HPDE6-E6E7 (cell line): ENCODE results near the gene NAPG.
"Not testable (repeated sequence)": the region's sequence is repeated elsewhere in the genome, so short reads cannot be mapped to it uniquely, and the experiment has no call there.

ENCODE experiments used
- DNase-seq: peaks from one replicate; pipeline ENCODE4 v3.0.0; 2011; ENCODE audit warnings: missing footprints; ENCODE audit errors: extremely low spot score

NAPG gene

DNA sequence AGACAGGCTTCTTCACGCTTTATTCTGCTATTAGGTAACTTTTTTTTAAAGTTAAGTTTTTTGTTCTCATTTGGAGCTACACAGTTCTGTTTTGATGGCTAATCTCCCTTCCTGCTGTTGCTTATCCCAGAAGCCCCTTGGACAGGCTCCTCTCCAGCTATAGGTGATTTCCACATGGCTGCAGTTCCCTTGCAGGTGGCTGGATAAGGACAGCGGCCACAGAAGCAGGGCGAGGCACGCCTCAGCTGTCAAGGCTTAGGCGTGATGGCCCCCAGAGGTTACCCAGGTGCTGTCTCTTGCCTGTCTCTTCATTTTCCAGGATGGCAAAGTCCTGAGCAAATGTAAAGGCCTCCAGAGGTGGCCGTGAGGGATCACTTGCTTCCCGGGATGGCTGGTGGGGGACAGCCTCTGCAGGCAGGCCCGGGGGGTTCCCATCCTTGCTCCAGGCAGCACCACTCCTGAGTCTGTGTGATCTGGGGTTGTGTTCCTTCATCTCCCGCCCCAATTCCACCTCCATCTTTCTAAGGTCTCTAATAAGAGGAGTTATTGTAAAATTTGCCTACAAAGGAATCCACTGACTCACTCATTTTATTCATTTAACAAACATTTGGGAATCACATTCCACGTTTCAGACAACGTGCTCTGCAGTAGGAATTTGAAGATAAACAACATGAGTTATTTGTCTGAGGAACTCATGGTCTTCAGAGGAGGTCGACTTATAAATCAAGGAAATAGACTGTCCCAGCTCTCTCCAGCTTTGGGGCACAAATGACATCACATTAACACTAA, 53.4 kb downstream of the NAPG start:
- DNase-seq, result no peak

DNA sequence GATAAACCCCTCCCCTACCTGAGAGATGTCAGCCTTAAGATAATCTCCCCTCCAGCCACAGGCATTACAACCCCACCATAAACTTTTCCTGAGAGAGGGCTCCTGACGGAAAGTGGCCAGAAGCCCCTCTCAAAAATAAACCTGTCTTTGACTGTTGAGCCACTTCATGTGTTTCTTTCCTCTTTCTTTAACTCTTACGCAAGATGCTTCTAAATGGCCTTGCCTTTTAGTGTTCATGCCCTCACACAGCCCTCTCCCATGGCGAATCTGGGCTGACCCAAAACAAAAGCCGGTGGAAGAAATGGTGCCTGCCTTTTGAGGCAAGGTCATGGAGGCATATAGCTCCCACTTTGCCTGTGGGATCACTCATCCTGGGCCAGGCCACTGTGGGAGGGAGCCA, 54.4 kb downstream of the NAPG start:
- DNase-seq, result no peak

DNA sequence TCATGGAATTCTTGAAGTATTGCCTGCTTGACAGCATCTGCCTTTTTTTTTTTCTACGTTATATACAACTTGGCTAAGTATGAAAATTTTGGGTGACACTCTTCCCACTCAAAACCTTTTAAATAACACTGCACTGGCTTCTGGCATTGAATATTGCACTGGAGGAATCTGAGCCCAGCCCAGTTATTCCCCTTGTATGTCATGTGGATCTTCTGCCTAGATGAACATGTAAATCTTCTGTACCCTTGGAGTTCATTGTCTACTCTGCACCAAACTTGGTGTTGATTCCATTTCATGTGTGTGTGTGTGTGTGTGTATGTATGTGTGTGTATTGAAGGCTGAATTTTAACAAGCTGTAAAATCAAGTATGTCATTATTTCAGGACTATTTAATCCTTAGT, 59.4 kb downstream of the NAPG start:
- DNase-seq, result no peak

DNA sequence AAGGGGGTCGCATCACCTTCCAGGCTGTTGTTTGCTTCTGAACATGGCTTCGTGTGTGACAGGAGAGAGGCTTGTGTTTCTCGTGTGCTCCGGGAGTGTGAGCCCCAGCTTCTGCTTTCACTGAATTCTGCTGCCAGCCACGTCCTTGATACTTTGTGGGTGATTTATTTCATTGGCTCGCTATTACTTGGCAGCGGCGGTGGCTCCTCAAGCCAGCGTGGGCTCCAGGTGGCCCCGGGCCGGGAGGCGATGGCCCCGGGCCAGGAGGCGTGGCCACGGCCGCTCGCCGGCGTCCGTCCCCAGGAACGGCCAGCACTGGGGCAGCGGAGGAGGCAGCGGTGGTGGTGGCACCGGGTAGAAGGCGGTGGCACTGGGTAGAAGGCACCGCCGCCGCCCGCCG, 63.1 kb downstream of the NAPG start:
- DNase-seq, result no peak

DNA sequence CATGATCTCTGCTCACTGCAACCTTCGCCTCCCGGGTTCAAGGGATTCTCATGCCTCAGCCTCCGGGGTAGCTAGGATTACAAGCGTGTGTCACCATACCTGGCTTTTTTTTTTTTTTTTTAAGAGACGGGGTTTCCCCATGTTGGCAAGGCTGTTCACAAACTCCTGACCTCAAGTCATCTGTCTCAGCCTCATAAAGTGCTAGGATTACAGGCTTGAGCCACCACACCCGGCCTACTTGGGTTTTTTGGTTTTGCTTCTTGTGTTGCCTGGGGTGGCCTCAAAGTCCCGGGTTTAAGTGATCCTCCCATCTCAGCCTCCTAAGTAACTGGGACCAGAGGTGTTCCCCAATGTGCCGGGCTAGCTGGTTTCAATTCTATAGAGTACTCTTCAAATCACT, 64.6 kb downstream of the NAPG start:
- DNase-seq, result no peak

DNA sequence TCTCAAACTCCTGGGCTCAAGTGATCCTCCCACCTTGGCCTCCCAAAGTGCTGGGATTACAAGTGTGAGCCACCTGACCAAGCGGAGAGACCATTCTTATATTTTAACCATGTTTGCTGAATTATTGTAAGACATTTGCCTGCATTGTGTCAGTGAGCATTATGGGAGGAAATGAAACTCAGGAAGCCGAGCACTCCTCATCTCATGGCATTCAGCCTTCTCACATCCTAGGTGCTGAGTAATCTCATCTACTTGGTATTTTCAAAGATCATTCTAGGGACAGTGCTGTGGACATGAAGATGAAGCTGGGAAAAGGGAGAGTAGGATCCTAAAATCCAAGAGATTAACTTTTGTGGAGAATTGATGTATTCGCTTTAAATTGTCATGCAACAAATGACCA, 66.1 kb downstream of the NAPG start:
- DNase-seq, result no peak

DNA sequence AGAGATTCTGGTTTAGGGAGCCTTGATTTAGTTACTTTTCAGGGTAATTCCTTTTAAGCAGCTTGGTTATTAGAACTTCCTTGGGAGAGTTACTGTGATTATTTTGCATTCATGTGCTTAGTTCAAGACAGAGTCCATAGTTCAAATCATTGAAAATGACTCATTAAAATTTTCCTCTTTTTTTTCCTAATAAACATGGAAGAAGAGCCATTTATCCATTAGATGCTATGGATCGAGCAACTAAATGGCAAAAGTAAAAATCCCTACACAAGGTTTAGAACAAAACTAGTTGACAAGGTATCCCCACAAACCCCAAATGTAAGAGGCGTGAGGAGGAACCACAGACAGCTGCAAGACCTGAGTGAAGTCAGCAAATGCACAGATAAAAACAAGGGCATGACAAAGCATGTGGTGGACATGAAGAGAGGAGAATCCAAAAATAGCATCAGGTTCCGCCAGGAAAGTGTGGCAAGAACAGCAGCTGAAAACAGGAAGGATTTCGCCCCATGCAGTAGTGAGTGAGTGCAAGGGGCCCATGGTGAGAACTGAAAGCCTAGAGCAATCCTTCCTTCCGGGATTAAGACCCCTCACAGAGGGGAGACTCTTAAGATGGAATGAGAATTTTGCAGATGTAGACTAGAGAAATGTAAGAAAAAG, 67.7 kb downstream of the NAPG start:
- not testable (repeated sequence) for DNase-seq

DNA sequence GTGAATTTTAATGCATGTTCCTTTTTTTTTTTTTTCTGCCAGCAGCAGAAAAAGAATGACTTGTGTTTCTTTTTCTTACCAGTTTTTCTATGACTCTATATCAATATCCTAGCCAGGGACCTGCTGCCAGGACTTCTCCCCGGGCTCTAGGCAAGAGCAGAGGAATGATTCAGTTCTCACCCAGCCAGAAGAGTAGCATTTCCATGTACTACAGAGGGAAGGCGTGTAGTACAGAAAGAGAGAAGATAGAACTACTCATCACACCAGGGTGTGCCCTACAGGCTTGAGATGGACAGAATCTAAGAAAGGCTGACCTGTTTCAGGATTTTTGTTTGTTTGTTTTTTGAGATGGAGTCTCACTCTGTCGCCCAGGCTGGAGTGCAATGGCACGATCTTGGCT, 70.1 kb downstream of the NAPG start:
- not testable (repeated sequence) for DNase-seq

DNA sequence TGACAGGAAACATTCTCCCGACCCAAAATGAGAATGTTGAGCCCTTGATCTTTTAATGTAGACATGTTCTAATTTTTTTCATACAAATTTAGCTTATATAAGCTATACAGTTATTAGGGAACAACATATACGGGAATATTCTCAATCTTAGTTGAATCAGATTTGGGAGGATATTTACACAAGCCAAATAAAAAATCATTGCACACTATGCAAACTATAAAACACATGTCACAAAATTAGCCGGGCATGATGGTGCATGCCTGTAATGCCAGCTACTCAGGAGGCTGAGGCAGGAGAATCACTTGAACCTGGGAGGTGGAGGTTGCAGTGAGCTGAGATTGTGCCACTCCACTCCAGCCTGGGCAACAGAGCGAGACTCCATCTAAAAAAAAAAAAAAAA, 71.9 kb downstream of the NAPG start:
- not testable (repeated sequence) for DNase-seq

DNA sequence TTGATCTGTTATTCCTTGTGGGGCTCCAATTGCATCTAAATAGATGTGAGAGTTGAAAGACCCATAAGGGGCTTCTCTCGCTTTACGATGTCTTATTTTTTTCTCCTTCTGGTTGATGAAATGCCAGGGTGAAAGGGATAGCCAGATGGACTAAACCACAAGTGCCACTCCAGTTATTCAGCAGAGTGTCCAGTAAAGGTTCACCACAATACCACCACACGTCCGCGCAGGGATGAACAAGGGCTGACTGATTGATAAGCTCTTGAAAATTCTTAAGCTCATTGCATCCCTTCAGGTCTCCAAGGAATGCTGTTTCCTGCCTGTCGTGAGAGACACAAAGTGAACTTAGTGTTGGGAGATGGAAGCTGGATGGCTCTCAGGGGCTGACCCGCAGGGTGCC, 74.9 kb downstream of the NAPG start:
- not testable (repeated sequence) for DNase-seq
